ENCODE measurements around the gene OR5H2.

Gene OR5H2

DNA sequence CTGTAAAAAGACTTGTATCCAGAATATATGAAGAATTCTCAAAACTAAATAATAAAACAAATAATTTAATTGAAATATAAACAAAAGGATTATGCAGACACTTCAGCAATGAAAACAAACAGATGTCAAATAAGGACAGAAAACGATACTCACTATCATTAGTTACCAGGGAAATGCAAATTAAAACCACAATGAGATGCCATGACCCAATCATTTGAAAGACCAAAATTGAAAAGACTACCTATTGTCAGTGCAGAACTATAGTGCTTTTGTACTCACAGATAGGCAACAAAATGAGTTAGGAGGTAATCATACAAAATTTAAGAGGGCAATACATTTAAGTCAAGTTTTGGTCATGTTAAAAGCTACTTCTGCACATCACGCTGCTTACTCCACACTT lies 39.8 kb downstream of the OR5H2 start:
- Histone ChIP-seq H3K36me3 (replicated peaks) (no peaks in the 10 kb centered on the region), H3K4me3 (no peak overlapping the region), H3K27me3 (ENCODE audit: low read depth) (peaks cover under 1% of the 10 kb centered on the region; the same call in 1 of the 2 replicates), H3K9me3 (no peaks in the 10 kb centered on the region), H3K4me1 (no peaks in the 10 kb centered on the region)
- in situ Hi-C loops (cut with MboI; ENCODE audit: low sequenced_read_pairs): no loop called here
- no peak for DNase-seq (ENCODE audit: low spot score in 2 of 2)

- Histone ChIP-seq H3K9me3 (no peaks in the 10 kb centered on the region), H3K4me1 (no peaks in the 10 kb centered on the region), H3K4me3 (no peak overlapping the region), H3K36me3 (replicated peaks) (no peaks in the 10 kb centered on the region), H3K27me3 (ENCODE audit: low read depth) (peaks cover 3% of the 10 kb centered on the region)
- in situ Hi-C loops (cut with MboI; ENCODE audit: low sequenced_read_pairs): no loop called here
- DNase-seq (ENCODE audit: low spot score in 2 of 2): no peak
Observed at GRCh38 chr3:98322686-98323085, 40.4 kb downstream of the OR5H2 start.

DNA sequence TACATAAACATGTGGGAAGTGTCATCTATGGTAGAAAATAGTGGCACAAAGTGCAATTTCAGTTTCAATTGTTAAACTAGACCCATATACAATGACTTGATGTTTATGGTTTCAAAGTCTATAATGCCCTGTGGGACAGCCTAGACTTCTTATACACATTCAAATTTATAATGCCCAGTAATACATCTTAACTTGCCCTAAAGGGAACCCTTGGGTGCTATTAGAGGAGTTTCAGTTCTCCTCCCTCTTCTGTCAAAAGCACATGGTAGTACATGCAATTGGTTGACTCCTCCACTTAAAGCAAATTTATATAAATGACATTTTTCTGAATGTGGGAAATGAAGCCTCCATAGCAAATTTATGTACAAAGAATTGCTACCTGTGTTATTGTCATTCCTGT lies 41.1 kb downstream of the OR5H2 start:
- H3K4me1 ChIP-seq: no peaks in the 10 kb centered on the region
- in situ Hi-C loops (cut with MboI; ENCODE audit: low sequenced_read_pairs): no loop called here
- H3K4me3 ChIP-seq: no peak overlapping the region
- no peak for DNase-seq (ENCODE audit: low spot score in 2 of 2)
- H3K9me3 ChIP-seq: no peaks in the 10 kb centered on the region
- H3K27me3 ChIP-seq (ENCODE audit: low read depth): peaks cover 8% of the 10 kb centered on the region
- H3K36me3 ChIP-seq (replicated peaks): no peaks in the 10 kb centered on the region

GRCh38 chr3:98325055-98325454 lies 42.8 kb downstream of the OR5H2 start:
- Histone ChIP-seq H3K27me3 (ENCODE audit: low read depth) (peaks cover 8% of the 10 kb centered on the region), H3K4me3 (no peak overlapping the region), H3K4me1 (no peaks in the 10 kb centered on the region), H3K9me3 (no peaks in the 10 kb centered on the region), H3K36me3 (replicated peaks) (no peaks in the 10 kb centered on the region)
- DNase-seq (ENCODE audit: low spot score in 2 of 2): no peak
- in situ Hi-C loops (cut with MboI; ENCODE audit: low sequenced_read_pairs): loop anchor here (5.0 to 25.0 kb wide), 2 partner anchors 283 to 538 kb away; no protein-coding TSS in a partner anchor

GRCh38 chr3:98326105-98326893 lies 44.0 kb downstream of the OR5H2 start:
- in situ Hi-C loops (cut with MboI; ENCODE audit: low sequenced_read_pairs): loop anchor here (5.0 to 25.0 kb wide), 2 partner anchors 284 to 539 kb away; no protein-coding TSS in a partner anchor
- Histone ChIP-seq H3K27me3 (ENCODE audit: low read depth) (peaks cover 8% of the 10 kb centered on the region), H3K36me3 (replicated peaks) (no peaks in the 10 kb centered on the region), H3K4me3 (no peak overlapping the region), H3K9me3 (no peaks in the 10 kb centered on the region), H3K4me1 (no peaks in the 10 kb centered on the region)
- DNase-seq (ENCODE audit: low spot score in 2 of 2): no peak

DNA sequence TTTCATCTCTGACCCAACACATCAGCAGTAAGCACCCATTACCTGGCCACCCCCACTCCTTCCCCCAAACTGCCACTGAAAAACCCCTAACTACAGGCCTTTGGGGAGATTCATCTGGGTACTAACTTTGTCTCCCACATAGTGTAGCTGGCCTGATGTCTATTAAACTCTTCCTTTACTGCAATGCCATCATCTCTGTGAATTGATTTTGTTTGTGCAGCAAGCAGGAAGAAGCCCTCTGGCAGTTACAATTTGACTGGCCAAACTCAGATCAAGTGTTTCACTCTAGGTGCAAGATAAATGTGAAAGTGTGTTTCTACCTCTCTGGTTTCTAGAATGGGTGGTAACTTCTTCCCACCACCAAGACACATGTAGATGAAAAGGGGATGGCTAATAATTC lies 44.6 kb downstream of the OR5H2 start:
- no peaks in the 10 kb centered on the region for H3K4me1 ChIP-seq
- H3K27me3 ChIP-seq (ENCODE audit: low read depth): peaks cover 8% of the 10 kb centered on the region
- in situ Hi-C loops (cut with MboI; ENCODE audit: low sequenced_read_pairs): loop anchor here (5.0 to 25.0 kb wide), 2 partner anchors 285 to 540 kb away; no protein-coding TSS in a partner anchor
- H3K4me3 ChIP-seq: no peak overlapping the region
- no peaks in the 10 kb centered on the region for H3K9me3 ChIP-seq
- DNase-seq (ENCODE audit: low spot score in 2 of 2): no peak
- H3K36me3 ChIP-seq (replicated peaks): no peaks in the 10 kb centered on the region

DNA sequence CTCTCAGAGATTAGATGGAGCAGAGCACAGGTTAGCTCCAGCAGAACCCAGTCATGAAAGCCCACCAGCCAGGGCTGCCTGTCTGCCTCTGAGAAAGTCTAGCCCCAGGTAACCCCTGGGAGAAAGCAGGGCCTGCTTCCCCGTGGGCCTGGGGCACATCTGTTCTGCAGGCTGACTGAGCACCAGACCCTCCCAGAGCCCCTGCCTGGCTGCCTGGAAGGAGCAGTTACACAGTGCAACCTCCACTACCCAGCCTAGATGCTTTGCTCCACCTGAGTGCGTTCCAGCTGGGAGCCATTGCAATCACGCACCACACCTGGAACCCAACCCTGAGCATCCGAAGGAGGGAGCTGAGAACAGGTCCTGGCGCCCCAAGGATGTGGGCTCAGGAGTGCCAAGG lies 46.6 kb downstream of the OR5H2 start:
- Histone ChIP-seq H3K4me1 (no peaks in the 10 kb centered on the region), H3K27me3 (ENCODE audit: low read depth) (peaks cover 8% of the 10 kb centered on the region), H3K9me3 (no peaks in the 10 kb centered on the region), H3K4me3 (no peak overlapping the region), H3K36me3 (replicated peaks) (no peaks in the 10 kb centered on the region)
- DNase-seq (ENCODE audit: low spot score in 2 of 2): no peak
- in situ Hi-C loops (cut with MboI; ENCODE audit: low sequenced_read_pairs): loop anchor here (5.0 to 25.0 kb wide), 2 partner anchors 287 to 542 kb away; no protein-coding TSS in a partner anchor

- Histone ChIP-seq H3K4me3 (no peak overlapping the region), H3K9me3 (no peaks in the 10 kb centered on the region), H3K27me3 (ENCODE audit: low read depth) (peaks cover 11% of the 10 kb centered on the region), H3K36me3 (replicated peaks) (no peaks in the 10 kb centered on the region), H3K4me1 (no peaks in the 10 kb centered on the region)
- DNase-seq (ENCODE audit: low spot score in 2 of 2): peak; percentile 62 to 66
- in situ Hi-C loops (cut with MboI; ENCODE audit: low sequenced_read_pairs): loop anchor here (5.0 to 25.0 kb wide), 2 partner anchors 287 to 542 kb away; no protein-coding TSS in a partner anchor
Observed at GRCh38 chr3:98329392-98330124, 47.3 kb downstream of the OR5H2 start.

DNA sequence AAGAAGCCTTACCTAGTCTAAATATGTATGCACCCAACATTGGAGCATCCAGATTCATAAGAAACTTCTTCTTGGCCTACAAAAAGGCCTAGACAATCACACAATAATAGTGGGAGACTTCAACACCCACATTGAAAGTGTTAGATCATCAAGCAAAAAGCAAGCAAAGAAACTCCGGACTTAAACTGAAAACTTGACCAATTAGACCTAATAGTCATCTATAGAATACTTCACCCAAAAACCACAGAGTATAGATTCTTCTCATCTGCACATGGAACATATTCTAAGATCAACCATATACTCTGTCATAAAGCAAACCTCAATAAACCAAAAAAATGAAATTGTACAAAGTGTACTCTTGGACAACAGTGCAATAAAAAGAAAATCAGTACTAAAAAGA lies 49.0 kb downstream of the OR5H2 start:
- no peak for DNase-seq (ENCODE audit: low spot score in 2 of 2)
- no peaks in the 10 kb centered on the region for H3K4me1 ChIP-seq
- no peaks in the 10 kb centered on the region for H3K9me3 ChIP-seq
- H3K36me3 ChIP-seq (replicated peaks): no peaks in the 10 kb centered on the region
- peaks cover 11% of the 10 kb centered on the region for H3K27me3 ChIP-seq (ENCODE audit: low read depth)
- no peak overlapping the region for H3K4me3 ChIP-seq
- in situ Hi-C loops (cut with MboI; ENCODE audit: low sequenced_read_pairs): loop anchor here (25.0 kb wide), 1 partner anchor 544 kb away; no protein-coding TSS in a partner anchor

Measured in HAP-1 (cell line).